ENCODE data around the gene GPR42. TPM values are rescaled to one million over a fixed set of nuclear protein-coding genes. Genes with fewer than 3 reads are reported as not detected.

The GPR42 gene
- total and polyA plus RNA-seq, 2 of the 4 experiments (the other 2 are of a cell fraction): not detected

- no peak overlapping the region for H2BK120ac ChIP-seq (ENCODE audit: low read depth, low read length)
- DNase-seq (no peak), ATAC-seq (ENCODE audit: low read depth) (no peak)
- H3K4ac ChIP-seq (ENCODE audit: low read depth, low read length): no peak overlapping the region
- dilution Hi-C loops (cut with HindIII; ENCODE audit: low sequenced_read_pairs, unreplicated experiment): no loop called here
- H3K4me2 ChIP-seq (ENCODE audit: low read depth, low read length): no peak overlapping the region
- no CpG with 5 or more reads among the region's 7 CpGs for WGBS, 2 experiments (ENCODE audit: extremely low coverage in 2 of 2, insufficient read length in 1 of 2)
- no peak overlapping the region for H4K91ac ChIP-seq (ENCODE audit: insufficient read depth, low read depth, low read length)
- no peak overlapping the region for H2BK5ac ChIP-seq (ENCODE audit: low read depth, low read length, poor library complexity, severe bottlenecking)
- no peak overlapping the region for H3K14ac ChIP-seq (replicated peaks; ENCODE audit: low read depth, low read length)
- no peak overlapping the region for H3K9ac ChIP-seq (ENCODE audit: low read depth, low read length)
- no peak overlapping the region for H2AFZ ChIP-seq (replicated peaks; ENCODE audit: low read length, poor library complexity)
- H2AK9ac ChIP-seq (replicated peaks; ENCODE audit: low read depth, low read length, poor library complexity): no peak overlapping the region
- CTCF ChIA-PET: no interaction called here
- H3K9me1 ChIP-seq (ENCODE audit: insufficient read depth, low read length): no peaks in the 10 kb centered on the region
- in situ Hi-C loops (cut with MboI; ENCODE audit: low sequenced_read_pairs): loop anchor here (25.0 kb wide), 1 partner anchor 257 kb away; the partner anchor contains the start of gene PMIS2
- H3K56ac ChIP-seq (ENCODE audit: extremely low read depth, insufficient read depth, low read length): no peak overlapping the region
- no peak overlapping the region for H2BK15ac ChIP-seq (ENCODE audit: low read depth, low read length)
- no peak overlapping the region for H2AK5ac ChIP-seq (ENCODE audit: low read depth, low read length)
- H2BK20ac ChIP-seq (ENCODE audit: low read depth, low read length): no peak overlapping the region
- no peak overlapping the region for H4K5ac ChIP-seq (ENCODE audit: low read depth, low read length)
- intact Hi-C loops (cut with micrococcal nuclease): no loop called here
- no peaks in the 10 kb centered on the region for H3K79me1 ChIP-seq (ENCODE audit: low read depth in 1 of 2, low read length in 2 of 2)
- H3K27ac ChIP-seq (ENCODE audit: insufficient read depth, low read length): no peak overlapping the region
- no peaks in the 10 kb centered on the region for H3K9me3 ChIP-seq (ENCODE audit: control insufficient read depth, insufficient read depth, low read length)
- no peaks in the 10 kb centered on the region for H4K20me1 ChIP-seq (ENCODE audit: insufficient read depth, low read length)
- no peak overlapping the region for H3K4me3 ChIP-seq (ENCODE audit: insufficient read depth, low read depth, low read length)
- no peak overlapping the region for H3K23ac ChIP-seq (ENCODE audit: low read depth, low read length)
- BruUV-seq (replicated peaks): no TSS peak
- H3K4me1 ChIP-seq (ENCODE audit: control insufficient read depth, insufficient read depth, low read length): no peaks in the 10 kb centered on the region
- H3K18ac ChIP-seq (ENCODE audit: low read depth, low read length): no peak overlapping the region
- H3K36me3 ChIP-seq (ENCODE audit: control insufficient read depth, insufficient read depth, low read length): no peaks in the 10 kb centered on the region
- no peak for TF ChIP-seq BHLHE40 (IDR thresholded peaks at IDR 0.05; ENCODE audit: low read depth, low read length)
- TF ChIP-seq, protein P1, sequence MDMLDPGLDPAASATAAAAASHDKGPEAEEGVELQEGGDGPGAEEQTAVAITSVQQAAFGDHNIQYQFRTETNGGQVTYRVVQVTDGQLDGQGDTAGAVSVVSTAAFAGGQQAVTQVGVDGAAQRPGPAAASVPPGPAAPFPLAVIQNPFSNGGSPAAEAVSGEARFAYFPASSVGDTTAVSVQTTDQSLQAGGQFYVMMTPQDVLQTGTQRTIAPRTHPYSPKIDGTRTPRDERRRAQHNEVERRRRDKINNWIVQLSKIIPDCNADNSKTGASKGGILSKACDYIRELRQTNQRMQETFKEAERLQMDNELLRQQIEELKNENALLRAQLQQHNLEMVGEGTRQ (IDR thresholded peaks at IDR 0.05; ENCODE audit: low read depth, low read length): no peak
- TF ChIP-seq, protein P2, sequence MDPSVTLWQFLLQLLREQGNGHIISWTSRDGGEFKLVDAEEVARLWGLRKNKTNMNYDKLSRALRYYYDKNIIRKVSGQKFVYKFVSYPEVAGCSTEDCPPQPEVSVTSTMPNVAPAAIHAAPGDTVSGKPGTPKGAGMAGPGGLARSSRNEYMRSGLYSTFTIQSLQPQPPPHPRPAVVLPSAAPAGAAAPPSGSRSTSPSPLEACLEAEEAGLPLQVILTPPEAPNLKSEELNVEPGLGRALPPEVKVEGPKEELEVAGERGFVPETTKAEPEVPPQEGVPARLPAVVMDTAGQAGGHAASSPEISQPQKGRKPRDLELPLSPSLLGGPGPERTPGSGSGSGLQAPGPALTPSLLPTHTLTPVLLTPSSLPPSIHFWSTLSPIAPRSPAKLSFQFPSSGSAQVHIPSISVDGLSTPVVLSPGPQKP (IDR thresholded peaks at IDR 0.05; ENCODE audit: borderline replicate concordance, low read depth, low read length): no peak
- no peak for TF ChIP-seq MAFK (IDR thresholded peaks at IDR 0.05; ENCODE audit: low read depth, low read length)
- no peak for TF ChIP-seq POLR2A (IDR thresholded peaks at IDR 0.05; ENCODE audit: low read depth, low read length)
- POLR2A ChIA-PET (ENCODE audit: unreplicated experiment): no interaction called here
- H3K27me3 ChIP-seq (ENCODE audit: control insufficient read depth, insufficient read depth, low read length): peaks cover 15% of the 10 kb centered on the region
- H4K8ac ChIP-seq (ENCODE audit: low read depth in 2 of 2, low read length in 2 of 2): no peak overlapping the region
These were observed 40.4 kb upstream of the GPR42 start for GRCh38 chr19:35330475-35330874.
